GM23338 (cell line): Measurements from ENCODE around the gene ANKRD37. TPM values are rescaled to one million over a fixed set of nuclear protein-coding genes. Genes with fewer than 3 reads are reported as not detected.

Source experiments
- ATAC-seq: fragments of 200-7000 bp; cut with Tn5 transposase; 3 replicates; pipeline ENCODE4 v1.9.1; 2020
- DNase-seq: peaks from one replicate; pipeline ENCODE4 v3.0.0-alpha.2; 2015; ENCODE audit warnings: low spot score
- H2AFZ ChIP-seq: fragments of 200-600 bp; sonication (generic); 2 replicates; pipeline ENCODE4 v1.8.0; 2016; ENCODE audit warnings: antibody characterized with exemption, mild to moderate bottlenecking, moderate library complexity
- H3F3A ChIP-seq: fragments of 200-600 bp; sonication (generic); replicated peaks from 2 replicates; pipeline ENCODE4 v1.8.0; 2017; ENCODE audit warnings: antibody characterized with exemption, mixed run types, low read depth
- H3K27ac ChIP-seq: fragments of 200-600 bp; sonication (generic); 2 replicates; pipeline ENCODE4 v1.6.1; 2016; ENCODE audit warnings: low read depth
- H3K27me3 ChIP-seq: fragments of 200-600 bp; sonication (generic); 2 replicates; pipeline ENCODE4 v1.8.0; 2016; ENCODE audit warnings: mild to moderate bottlenecking, mixed run types, moderate library complexity; ENCODE audit not compliant: insufficient read depth
- H3K36me3 ChIP-seq: fragments of 200-600 bp; sonication (generic); 2 replicates; pipeline ENCODE4 v1.8.0; 2016; ENCODE audit warnings: mild to moderate bottlenecking; ENCODE audit not compliant: insufficient read depth
- H3K4me1 ChIP-seq: fragments of 200-600 bp; sonication (generic); 2 replicates; pipeline ENCODE4 v1.8.0; 2016; ENCODE audit warnings: mild to moderate bottlenecking, moderate library complexity; ENCODE audit not compliant: insufficient read depth
- H3K4me2 ChIP-seq: fragments of 200-600 bp; sonication (generic); 2 replicates; pipeline ENCODE4 v1.7.1; 2017; ENCODE audit warnings: mixed run types
- H3K4me3 ChIP-seq: fragments of 200-600 bp; sonication (generic); 2 replicates; pipeline ENCODE4 v1.6.1; 2016; ENCODE audit warnings: mixed run types
- H3K79me2 ChIP-seq: fragments of 200-600 bp; sonication (generic); replicated peaks from 2 replicates; pipeline ENCODE4 v1.8.0; 2017; ENCODE audit warnings: mild to moderate bottlenecking; ENCODE audit not compliant: insufficient read depth
- H3K9me2 ChIP-seq: fragments of 200-600 bp; sonication (generic); 2 replicates; pipeline ENCODE4 v1.8.0; 2017; ENCODE audit not compliant: insufficient read depth
- H4K20me1 ChIP-seq: fragments of 200-600 bp; sonication (generic); replicated peaks from 2 replicates; pipeline ENCODE4 v1.8.0; 2017; ENCODE audit warnings: mild to moderate bottlenecking; ENCODE audit not compliant: insufficient read depth
- H3K27ac Mint-ChIP-seq: 2 replicates; pipeline ENCODE4 v1.8.0; 2020; ENCODE audit warnings: inconsistent platforms, mild to moderate bottlenecking, moderate library complexity, mixed read lengths
- H3K27me3 Mint-ChIP-seq: 3 replicates; pipeline ENCODE4 v1.8.0; 2022; ENCODE audit warnings: low read depth, mild to moderate bottlenecking, moderate library complexity, mixed read lengths, inconsistent platforms; ENCODE audit not compliant: insufficient read depth, poor library complexity
- H3K36me3 Mint-ChIP-seq: 3 replicates; pipeline ENCODE4 v1.8.0; 2021; ENCODE audit warnings: low read depth, mild to moderate bottlenecking, inconsistent platforms, moderate library complexity, mixed read lengths
- H3K4me1 Mint-ChIP-seq: 3 replicates; pipeline ENCODE4 v1.8.0; 2020; ENCODE audit warnings: mild to moderate bottlenecking, inconsistent platforms, mixed read lengths
- H3K4me3 Mint-ChIP-seq: 3 replicates; pipeline ENCODE4 v1.8.0; 2021; ENCODE audit warnings: moderate library complexity, mild to moderate bottlenecking, inconsistent platforms, mixed read lengths
- H3K9me3 Mint-ChIP-seq: 3 replicates; pipeline ENCODE4 v1.8.0; 2020; ENCODE audit warnings: moderate library complexity, mild to moderate bottlenecking, inconsistent platforms, mixed read lengths
- CREB1 ChIP-seq: fragments of 250-450 bp; sonication (Bioruptor Pico); IDR thresholded peaks from 2 replicates; pipeline ENCODE4 v1.5.0; 2020; ENCODE audit warnings: low read depth, mild to moderate bottlenecking, moderate library complexity
- EZH2 ChIP-seq: fragments of 200-600 bp; sonication (generic); IDR thresholded peaks from one replicate; pipeline ENCODE4 v1.8.0; 2017; ENCODE audit warnings: antibody characterized with exemption, mild to moderate bottlenecking, low read depth; ENCODE audit not compliant: unreplicated experiment
- EZH2phosphoT487 ChIP-seq: fragments of 200-600 bp; sonication (generic); IDR thresholded peaks from one replicate; pipeline ENCODE4 v1.8.1; 2018; ENCODE audit warnings: antibody characterized with exemption; ENCODE audit not compliant: unreplicated experiment
- JUNB ChIP-seq: IDR thresholded peaks from one replicate; pipeline ENCODE4 v1.6.1; 2016; ENCODE audit warnings: antibody characterized with exemption; ENCODE audit not compliant: unreplicated experiment
- NANOG ChIP-seq: IDR thresholded peaks from 2 replicates; pipeline ENCODE4 v1.6.1; 2016; ENCODE audit warnings: antibody characterized with exemption, borderline replicate concordance
- POLR2AphosphoS5 ChIP-seq: IDR thresholded peaks from 2 replicates; pipeline ENCODE4 v1.6.1; 2016; ENCODE audit warnings: antibody characterized with exemption, low read depth
- STAT1 ChIP-seq: IDR thresholded peaks from one replicate; pipeline ENCODE4 v1.6.1; 2016; ENCODE audit warnings: antibody characterized with exemption; ENCODE audit not compliant: unreplicated experiment
- ZNF114 ChIP-seq: fragments of 250-450 bp; sonication (Bioruptor Pico); IDR thresholded peaks from 2 replicates; pipeline ENCODE4 v1.5.0; 2020; ENCODE audit warnings: mild to moderate bottlenecking, moderate library complexity
- ZNF331 ChIP-seq: fragments of 250-450 bp; sonication (Bioruptor Pico); IDR thresholded peaks from 2 replicates; pipeline ENCODE4 v1.5.0; 2020; ENCODE audit warnings: low read depth, mild to moderate bottlenecking, moderate library complexity
- polyA plus RNA-seq: library from polyadenylated mRNA; unstranded; fragments of >200 nt; fragmentation: Nextera tagmentation; extraction: Ambion mirVana; gene quantifications from 2 replicates; pipeline ENCODE4 v1.2.1, GENCODE V29; 2016
- total RNA-seq: library from RNA; depleted of rRNA; stranded (reverse); fragments of >200 nt; shearing (Covaris generic); gene quantifications from 2 replicates; pipeline ENCODE4 v1.2.3, GENCODE V29; 2014
- TF ChIP-seq, protein P1 (sequence below), 2 experiments: fragments of 200-600 bp in 1 of 2; sonication (generic) in 1 of 2; conservative IDR thresholded peaks; 2 replicates each; pipeline versions ENCODE4 v1.5.1 to v1.6.1; 2016 to 2017; ENCODE audit warnings: antibody characterized with exemption in 2 of 2, low read depth in 2 of 2, mild to moderate bottlenecking in 2 of 2, moderate library complexity in 1 of 2
- TF ChIP-seq, protein P2 (sequence below): fragments of 250-450 bp; sonication (Bioruptor Pico); IDR thresholded peaks from 2 replicates; pipeline ENCODE4 v1.5.0; 2020; ENCODE audit warnings: mild to moderate bottlenecking, moderate library complexity
- TF ChIP-seq, protein P3 (sequence below): IDR thresholded peaks from 2 replicates; pipeline ENCODE4 v1.6.1; 2016; ENCODE audit warnings: antibody characterized with exemption
- TF ChIP-seq, protein P4 (sequence below): IDR thresholded peaks from one replicate; pipeline ENCODE4 v1.6.1; 2018; ENCODE audit warnings: antibody characterized with exemption; ENCODE audit not compliant: unreplicated experiment

ANKRD37 gene
- total and polyA plus RNA-seq, 2 experiments from 2014 or later: 1.8 to 4.9 TPM

DNA sequence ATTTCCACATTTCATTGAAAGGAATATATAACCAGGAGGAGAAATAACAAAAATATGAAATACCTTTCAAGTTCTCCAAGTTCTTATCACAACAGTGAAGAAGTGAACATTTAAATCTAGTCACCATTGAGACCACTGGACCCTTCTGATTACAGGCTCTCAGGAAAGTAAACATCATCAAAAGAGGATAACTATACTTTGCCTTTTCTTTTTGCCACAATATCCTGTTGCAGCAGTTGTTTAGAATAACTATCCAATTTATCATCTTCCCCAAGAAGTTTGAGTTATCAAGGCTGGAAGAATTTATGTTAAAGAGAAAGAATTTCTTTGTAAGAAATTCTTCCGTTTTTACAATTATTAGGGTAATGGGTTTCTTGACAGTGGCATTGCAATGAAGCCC lies 4.5 kb upstream of the ANKRD37 start:
- Histone ChIP-seq H2AFZ (no peak overlapping the region), H3K27ac (no peak overlapping the region), H4K20me1 (no peaks in the 10 kb centered on the region), H3K27me3 (peaks cover 9% of the 10 kb centered on the region), H3K4me3 (no peak overlapping the region), H3F3A (peaks cover 4% of the 10 kb centered on the region; the same call in 1 of the 2 replicates), H3K79me2 (no peaks in the 10 kb centered on the region), H3K9me2 (no peaks in the 10 kb centered on the region), H3K36me3 (no peaks in the 10 kb centered on the region), H3K4me1 (no peaks in the 10 kb centered on the region), H3K4me2 (no peak overlapping the region)
- ATAC-seq: no peak
- Mint-ChIP-seq H3K4me1 (peaks cover 5% of the 10 kb centered on the region), H3K9me3 (peaks cover 6% of the 10 kb centered on the region; the same call in 2 of the 3 replicates), H3K27me3 (peaks cover 5% of the 10 kb centered on the region), H3K27ac (no peak overlapping the region), H3K4me3 (no peak overlapping the region), H3K36me3 (no peaks in the 10 kb centered on the region)
- DNase-seq: no peak
- TF ChIP-seq EZH2 (no peak), POLR2AphosphoS5 (no peak), JUNB (no peak), ZNF331 (CRISPR knock-in tag) (no peak), ZNF114 (CRISPR knock-in tag) (no peak), CREB1 (CRISPR knock-in tag) (no peak), NANOG (no peak), STAT1 (no peak), EZH2phosphoT487 (no peak)
- TF ChIP-seq, protein P1, sequence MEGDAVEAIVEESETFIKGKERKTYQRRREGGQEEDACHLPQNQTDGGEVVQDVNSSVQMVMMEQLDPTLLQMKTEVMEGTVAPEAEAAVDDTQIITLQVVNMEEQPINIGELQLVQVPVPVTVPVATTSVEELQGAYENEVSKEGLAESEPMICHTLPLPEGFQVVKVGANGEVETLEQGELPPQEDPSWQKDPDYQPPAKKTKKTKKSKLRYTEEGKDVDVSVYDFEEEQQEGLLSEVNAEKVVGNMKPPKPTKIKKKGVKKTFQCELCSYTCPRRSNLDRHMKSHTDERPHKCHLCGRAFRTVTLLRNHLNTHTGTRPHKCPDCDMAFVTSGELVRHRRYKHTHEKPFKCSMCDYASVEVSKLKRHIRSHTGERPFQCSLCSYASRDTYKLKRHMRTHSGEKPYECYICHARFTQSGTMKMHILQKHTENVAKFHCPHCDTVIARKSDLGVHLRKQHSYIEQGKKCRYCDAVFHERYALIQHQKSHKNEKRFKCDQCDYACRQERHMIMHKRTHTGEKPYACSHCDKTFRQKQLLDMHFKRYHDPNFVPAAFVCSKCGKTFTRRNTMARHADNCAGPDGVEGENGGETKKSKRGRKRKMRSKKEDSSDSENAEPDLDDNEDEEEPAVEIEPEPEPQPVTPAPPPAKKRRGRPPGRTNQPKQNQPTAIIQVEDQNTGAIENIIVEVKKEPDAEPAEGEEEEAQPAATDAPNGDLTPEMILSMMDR (conservative IDR thresholded peaks at IDR 0.05; ENCODE audit: low read depth in 2 of 2): no peak
- TF ChIP-seq, protein P2, sequence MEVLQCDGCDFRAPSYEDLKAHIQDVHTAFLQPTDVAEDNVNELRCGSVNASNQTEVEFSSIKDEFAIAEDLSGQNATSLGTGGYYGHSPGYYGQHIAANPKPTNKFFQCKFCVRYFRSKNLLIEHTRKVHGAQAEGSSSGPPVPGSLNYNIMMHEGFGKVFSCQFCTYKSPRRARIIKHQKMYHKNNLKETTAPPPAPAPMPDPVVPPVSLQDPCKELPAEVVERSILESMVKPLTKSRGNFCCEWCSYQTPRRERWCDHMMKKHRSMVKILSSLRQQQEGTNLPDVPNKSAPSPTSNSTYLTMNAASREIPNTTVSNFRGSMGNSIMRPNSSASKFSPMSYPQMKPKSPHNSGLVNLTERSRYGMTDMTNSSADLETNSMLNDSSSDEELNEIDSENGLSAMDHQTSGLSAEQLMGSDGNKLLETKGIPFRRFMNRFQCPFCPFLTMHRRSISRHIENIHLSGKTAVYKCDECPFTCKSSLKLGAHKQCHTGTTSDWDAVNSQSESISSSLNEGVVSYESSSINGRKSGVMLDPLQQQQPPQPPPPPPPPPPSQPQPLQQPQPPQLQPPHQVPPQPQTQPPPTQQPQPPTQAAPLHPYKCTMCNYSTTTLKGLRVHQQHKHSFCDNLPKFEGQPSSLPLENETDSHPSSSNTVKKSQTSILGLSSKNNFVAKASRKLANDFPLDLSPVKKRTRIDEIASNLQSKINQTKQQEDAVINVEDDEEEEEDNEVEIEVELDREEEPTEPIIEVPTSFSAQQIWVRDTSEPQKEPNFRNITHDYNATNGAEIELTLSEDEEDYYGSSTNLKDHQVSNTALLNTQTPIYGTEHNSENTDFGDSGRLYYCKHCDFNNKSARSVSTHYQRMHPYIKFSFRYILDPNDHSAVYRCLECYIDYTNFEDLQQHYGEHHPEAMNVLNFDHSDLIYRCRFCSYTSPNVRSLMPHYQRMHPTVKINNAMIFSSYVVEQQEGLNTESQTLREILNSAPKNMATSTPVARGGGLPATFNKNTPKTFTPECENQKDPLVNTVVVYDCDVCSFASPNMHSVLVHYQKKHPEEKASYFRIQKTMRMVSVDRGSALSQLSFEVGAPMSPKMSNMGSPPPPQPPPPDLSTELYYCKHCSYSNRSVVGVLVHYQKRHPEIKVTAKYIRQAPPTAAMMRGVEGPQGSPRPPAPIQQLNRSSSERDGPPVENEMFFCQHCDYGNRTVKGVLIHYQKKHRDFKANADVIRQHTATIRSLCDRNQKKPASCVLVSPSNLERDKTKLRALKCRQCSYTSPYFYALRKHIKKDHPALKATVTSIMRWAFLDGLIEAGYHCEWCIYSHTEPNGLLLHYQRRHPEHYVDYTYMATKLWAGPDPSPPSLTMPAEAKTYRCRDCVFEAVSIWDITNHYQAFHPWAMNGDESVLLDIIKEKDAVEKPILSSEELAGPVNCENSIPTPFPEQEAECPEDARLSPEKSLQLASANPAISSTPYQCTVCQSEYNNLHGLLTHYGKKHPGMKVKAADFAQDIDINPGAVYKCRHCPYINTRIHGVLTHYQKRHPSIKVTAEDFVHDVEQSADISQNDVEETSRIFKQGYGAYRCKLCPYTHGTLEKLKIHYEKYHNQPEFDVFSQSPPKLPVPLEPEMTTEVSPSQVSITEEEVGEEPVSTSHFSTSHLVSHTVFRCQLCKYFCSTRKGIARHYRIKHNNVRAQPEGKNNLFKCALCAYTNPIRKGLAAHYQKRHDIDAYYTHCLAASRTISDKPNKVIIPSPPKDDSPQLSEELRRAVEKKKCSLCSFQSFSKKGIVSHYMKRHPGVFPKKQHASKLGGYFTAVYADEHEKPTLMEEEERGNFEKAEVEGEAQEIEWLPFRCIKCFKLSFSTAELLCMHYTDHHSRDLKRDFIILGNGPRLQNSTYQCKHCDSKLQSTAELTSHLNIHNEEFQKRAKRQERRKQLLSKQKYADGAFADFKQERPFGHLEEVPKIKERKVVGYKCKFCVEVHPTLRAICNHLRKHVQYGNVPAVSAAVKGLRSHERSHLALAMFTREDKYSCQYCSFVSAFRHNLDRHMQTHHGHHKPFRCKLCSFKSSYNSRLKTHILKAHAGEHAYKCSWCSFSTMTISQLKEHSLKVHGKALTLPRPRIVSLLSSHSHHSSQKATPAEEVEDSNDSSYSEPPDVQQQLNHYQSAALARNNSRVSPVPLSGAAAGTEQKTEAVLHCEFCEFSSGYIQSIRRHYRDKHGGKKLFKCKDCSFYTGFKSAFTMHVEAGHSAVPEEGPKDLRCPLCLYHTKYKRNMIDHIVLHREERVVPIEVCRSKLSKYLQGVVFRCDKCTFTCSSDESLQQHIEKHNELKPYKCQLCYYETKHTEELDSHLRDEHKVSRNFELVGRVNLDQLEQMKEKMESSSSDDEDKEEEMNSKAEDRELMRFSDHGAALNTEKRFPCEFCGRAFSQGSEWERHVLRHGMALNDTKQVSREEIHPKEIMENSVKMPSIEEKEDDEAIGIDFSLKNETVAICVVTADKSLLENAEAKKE (CRISPR knock-in tag): no peak
- TF ChIP-seq, protein P3, sequence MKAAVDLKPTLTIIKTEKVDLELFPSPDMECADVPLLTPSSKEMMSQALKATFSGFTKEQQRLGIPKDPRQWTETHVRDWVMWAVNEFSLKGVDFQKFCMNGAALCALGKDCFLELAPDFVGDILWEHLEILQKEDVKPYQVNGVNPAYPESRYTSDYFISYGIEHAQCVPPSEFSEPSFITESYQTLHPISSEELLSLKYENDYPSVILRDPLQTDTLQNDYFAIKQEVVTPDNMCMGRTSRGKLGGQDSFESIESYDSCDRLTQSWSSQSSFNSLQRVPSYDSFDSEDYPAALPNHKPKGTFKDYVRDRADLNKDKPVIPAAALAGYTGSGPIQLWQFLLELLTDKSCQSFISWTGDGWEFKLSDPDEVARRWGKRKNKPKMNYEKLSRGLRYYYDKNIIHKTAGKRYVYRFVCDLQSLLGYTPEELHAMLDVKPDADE: no peak
- TF ChIP-seq, protein P4, sequence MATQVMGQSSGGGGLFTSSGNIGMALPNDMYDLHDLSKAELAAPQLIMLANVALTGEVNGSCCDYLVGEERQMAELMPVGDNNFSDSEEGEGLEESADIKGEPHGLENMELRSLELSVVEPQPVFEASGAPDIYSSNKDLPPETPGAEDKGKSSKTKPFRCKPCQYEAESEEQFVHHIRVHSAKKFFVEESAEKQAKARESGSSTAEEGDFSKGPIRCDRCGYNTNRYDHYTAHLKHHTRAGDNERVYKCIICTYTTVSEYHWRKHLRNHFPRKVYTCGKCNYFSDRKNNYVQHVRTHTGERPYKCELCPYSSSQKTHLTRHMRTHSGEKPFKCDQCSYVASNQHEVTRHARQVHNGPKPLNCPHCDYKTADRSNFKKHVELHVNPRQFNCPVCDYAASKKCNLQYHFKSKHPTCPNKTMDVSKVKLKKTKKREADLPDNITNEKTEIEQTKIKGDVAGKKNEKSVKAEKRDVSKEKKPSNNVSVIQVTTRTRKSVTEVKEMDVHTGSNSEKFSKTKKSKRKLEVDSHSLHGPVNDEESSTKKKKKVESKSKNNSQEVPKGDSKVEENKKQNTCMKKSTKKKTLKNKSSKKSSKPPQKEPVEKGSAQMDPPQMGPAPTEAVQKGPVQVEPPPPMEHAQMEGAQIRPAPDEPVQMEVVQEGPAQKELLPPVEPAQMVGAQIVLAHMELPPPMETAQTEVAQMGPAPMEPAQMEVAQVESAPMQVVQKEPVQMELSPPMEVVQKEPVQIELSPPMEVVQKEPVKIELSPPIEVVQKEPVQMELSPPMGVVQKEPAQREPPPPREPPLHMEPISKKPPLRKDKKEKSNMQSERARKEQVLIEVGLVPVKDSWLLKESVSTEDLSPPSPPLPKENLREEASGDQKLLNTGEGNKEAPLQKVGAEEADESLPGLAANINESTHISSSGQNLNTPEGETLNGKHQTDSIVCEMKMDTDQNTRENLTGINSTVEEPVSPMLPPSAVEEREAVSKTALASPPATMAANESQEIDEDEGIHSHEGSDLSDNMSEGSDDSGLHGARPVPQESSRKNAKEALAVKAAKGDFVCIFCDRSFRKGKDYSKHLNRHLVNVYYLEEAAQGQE: no peak
